Measurements from ENCODE around the gene DDA1. TPM values are rescaled to one million over a fixed set of nuclear protein-coding genes. Genes with fewer than 3 reads are reported as not detected.

The DDA1 gene
- total RNA-seq, 1 donor, result 11.6 TPM

DNA sequence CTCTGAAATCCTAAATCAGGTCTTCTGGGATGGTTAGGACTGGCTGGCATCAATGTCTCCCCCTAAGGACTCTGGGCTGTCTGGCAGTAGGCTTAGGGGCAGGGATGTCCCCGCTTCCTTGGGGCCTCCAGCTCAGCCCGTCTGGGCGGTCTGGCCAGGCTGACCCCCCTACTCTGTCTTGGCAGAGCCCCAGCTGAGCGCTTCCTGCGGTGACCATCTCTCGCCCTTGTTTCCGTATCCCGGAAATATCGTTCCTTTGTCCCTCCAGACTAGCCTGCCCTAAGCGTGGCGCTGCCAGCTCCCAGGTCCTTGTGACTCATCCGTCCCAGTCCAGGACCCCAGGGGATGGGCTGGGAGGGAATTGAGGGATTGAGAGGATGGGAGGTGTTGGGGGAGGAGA, 39.3 kb downstream of the DDA1 start:
- Histone ChIP-seq H3K79me2 (ENCODE audit: insufficient read depth, low read length) (no peaks in the 10 kb centered on the region), H3K9me3 (ENCODE audit: low read depth, low read length) (no peaks in the 10 kb centered on the region), H4K20me1 (ENCODE audit: insufficient read depth, low read length) (no peaks in the 10 kb centered on the region), H2AFZ (ENCODE audit: low read length) (peak overlapping the region; percentile 93), H3K4me1 (ENCODE audit: insufficient read depth, low read length) (peaks cover 10% of the 10 kb centered on the region), H3K27ac (ENCODE audit: low read depth, low read length) (no peak overlapping the region), H3K27me3 (ENCODE audit: insufficient read depth, low read length) (peaks cover 6% of the 10 kb centered on the region), H3K36me3 (ENCODE audit: insufficient read depth, low read length) (no peaks in the 10 kb centered on the region), H3K4me3 (ENCODE audit: insufficient read depth, low read length) (peak overlapping the region; percentile 63), H3K4me2 (ENCODE audit: insufficient read depth, low read length) (peak overlapping the region; percentile 75)
- peak; percentile 92 for DNase-seq (ENCODE audit: insufficient read length, low spot score, missing footprints)
- TF ChIP-seq, protein P1, sequence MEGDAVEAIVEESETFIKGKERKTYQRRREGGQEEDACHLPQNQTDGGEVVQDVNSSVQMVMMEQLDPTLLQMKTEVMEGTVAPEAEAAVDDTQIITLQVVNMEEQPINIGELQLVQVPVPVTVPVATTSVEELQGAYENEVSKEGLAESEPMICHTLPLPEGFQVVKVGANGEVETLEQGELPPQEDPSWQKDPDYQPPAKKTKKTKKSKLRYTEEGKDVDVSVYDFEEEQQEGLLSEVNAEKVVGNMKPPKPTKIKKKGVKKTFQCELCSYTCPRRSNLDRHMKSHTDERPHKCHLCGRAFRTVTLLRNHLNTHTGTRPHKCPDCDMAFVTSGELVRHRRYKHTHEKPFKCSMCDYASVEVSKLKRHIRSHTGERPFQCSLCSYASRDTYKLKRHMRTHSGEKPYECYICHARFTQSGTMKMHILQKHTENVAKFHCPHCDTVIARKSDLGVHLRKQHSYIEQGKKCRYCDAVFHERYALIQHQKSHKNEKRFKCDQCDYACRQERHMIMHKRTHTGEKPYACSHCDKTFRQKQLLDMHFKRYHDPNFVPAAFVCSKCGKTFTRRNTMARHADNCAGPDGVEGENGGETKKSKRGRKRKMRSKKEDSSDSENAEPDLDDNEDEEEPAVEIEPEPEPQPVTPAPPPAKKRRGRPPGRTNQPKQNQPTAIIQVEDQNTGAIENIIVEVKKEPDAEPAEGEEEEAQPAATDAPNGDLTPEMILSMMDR (IDR thresholded peaks at IDR 0.05; ENCODE audit: extremely low read depth, low read depth, low read length), result no peak

DNA sequence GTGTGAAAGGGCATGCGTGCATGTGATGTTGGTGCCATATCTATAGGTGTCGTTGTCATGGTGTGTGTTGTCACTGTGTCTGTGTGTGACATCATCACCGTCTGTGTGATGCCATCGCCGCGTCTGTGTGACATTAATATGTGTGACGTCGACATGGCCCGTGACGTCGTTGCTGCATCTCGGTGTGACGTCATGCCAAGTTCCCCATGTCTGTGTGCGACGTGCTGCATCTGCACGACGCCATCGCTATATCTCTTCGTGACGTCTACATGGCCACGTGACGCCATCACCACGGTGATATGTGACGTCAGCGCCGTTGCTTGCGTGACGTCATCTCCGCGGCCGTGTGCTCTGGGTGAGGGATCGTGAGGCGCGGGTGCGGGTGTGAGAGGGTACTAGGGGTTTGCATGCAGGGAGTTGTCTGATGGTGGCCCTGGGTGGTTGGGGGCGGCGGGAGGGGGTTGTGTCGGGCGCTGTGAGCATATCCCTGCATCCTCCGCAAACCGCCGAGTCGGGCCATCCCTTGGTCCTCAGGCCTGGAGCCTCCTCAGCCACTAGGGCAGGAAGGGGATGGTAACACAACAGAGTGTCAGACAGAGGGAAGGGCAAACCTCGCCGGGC, 42.6 kb downstream of the DDA1 start:
- Histone ChIP-seq H3K79me2 (ENCODE audit: insufficient read depth, low read length) (no peaks in the 10 kb centered on the region), H3K4me2 (ENCODE audit: insufficient read depth, low read length) (no peak overlapping the region), H2AFZ (ENCODE audit: low read length) (no peak overlapping the region), H3K27me3 (ENCODE audit: insufficient read depth, low read length) (peaks cover 6% of the 10 kb centered on the region), H3K27ac (ENCODE audit: low read depth, low read length) (no peak overlapping the region), H3K4me3 (ENCODE audit: insufficient read depth, low read length) (no peak overlapping the region), H3K4me1 (ENCODE audit: insufficient read depth, low read length) (peaks cover 10% of the 10 kb centered on the region), H3K9me3 (ENCODE audit: low read depth, low read length) (no peaks in the 10 kb centered on the region), H4K20me1 (ENCODE audit: insufficient read depth, low read length) (no peaks in the 10 kb centered on the region), H3K36me3 (ENCODE audit: insufficient read depth, low read length) (no peaks in the 10 kb centered on the region)
- peak; percentile 47 for DNase-seq (ENCODE audit: insufficient read length, low spot score, missing footprints)
- TF ChIP-seq, protein P1 (IDR thresholded peaks at IDR 0.05; ENCODE audit: extremely low read depth, low read depth, low read length), result no peak

- peak; percentile 17 for DNase-seq (ENCODE audit: insufficient read length, low spot score, missing footprints)
- peaks cover 6% of the 10 kb centered on the region for H3K4me1 ChIP-seq (ENCODE audit: insufficient read depth, low read length)
- H3K9me3 ChIP-seq (ENCODE audit: low read depth, low read length), result no peaks in the 10 kb centered on the region
- no peaks in the 10 kb centered on the region for H4K20me1 ChIP-seq (ENCODE audit: insufficient read depth, low read length)
- H3K79me2 ChIP-seq (ENCODE audit: insufficient read depth, low read length), result no peaks in the 10 kb centered on the region
- no peak overlapping the region for H3K4me3 ChIP-seq (ENCODE audit: insufficient read depth, low read length)
- peaks cover 6% of the 10 kb centered on the region for H3K27me3 ChIP-seq (ENCODE audit: insufficient read depth, low read length)
- no peak overlapping the region for H3K4me2 ChIP-seq (ENCODE audit: insufficient read depth, low read length)
- TF ChIP-seq, protein P1 (IDR thresholded peaks at IDR 0.05; ENCODE audit: extremely low read depth, low read depth, low read length), result no peak
- H3K27ac ChIP-seq (ENCODE audit: low read depth, low read length), result no peak overlapping the region
- no peaks in the 10 kb centered on the region for H3K36me3 ChIP-seq (ENCODE audit: insufficient read depth, low read length)
- H2AFZ ChIP-seq (ENCODE audit: low read length), result peak overlapping the region; percentile 25
Measured at GRCh38 chr19:17352608-17353280, 43.4 kb downstream of the DDA1 start.

DNA sequence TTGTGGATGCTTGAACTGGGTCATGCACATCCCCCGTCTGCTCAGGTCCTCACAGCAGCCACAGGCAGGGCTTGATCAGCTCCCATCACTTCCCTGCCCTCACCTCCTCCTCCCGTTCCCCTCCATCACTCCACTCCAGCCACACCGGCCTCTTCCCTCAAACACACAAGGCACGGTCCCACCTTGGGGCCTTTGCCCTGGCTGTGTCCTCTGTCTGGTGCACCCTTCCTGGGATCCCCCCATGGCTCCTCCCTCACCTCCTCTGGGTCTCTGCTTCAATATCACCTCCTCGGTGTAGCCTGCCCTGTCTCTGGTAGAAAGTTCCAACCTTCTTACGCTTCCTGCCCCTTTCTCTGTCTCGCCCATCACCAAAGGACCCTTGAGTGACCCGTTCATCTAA, 44.0 kb downstream of the DDA1 start:
- H3K27ac ChIP-seq (ENCODE audit: low read depth, low read length), result no peak overlapping the region
- no peaks in the 10 kb centered on the region for H3K79me2 ChIP-seq (ENCODE audit: insufficient read depth, low read length)
- no peaks in the 10 kb centered on the region for H3K36me3 ChIP-seq (ENCODE audit: insufficient read depth, low read length)
- H3K9me3 ChIP-seq (ENCODE audit: low read depth, low read length), result no peaks in the 10 kb centered on the region
- H3K4me3 ChIP-seq (ENCODE audit: insufficient read depth, low read length), result no peak overlapping the region
- peaks cover 5% of the 10 kb centered on the region for H3K4me1 ChIP-seq (ENCODE audit: insufficient read depth, low read length)
- peaks cover 6% of the 10 kb centered on the region for H3K27me3 ChIP-seq (ENCODE audit: insufficient read depth, low read length)
- no peak overlapping the region for H3K4me2 ChIP-seq (ENCODE audit: insufficient read depth, low read length)
- DNase-seq (ENCODE audit: insufficient read length, low spot score, missing footprints), result peak; percentile 18
- TF ChIP-seq, protein P1 (IDR thresholded peaks at IDR 0.05; ENCODE audit: extremely low read depth, low read depth, low read length), result no peak
- H2AFZ ChIP-seq (ENCODE audit: low read length), result no peak overlapping the region
- no peaks in the 10 kb centered on the region for H4K20me1 ChIP-seq (ENCODE audit: insufficient read depth, low read length)
